Cardiac muscle cell (in vitro differentiated cells and primary cell): Measurements from ENCODE around the gene ERC2. TPM values are rescaled to one million over a fixed set of nuclear protein-coding genes. Genes with fewer than 3 reads are reported as not detected.

Experiments used
- DNase-seq, 2 donors: peaks; one replicate each; pipeline versions ENCODE4 v3.0.0 to v3.0.0-alpha.2; 2010 to 2017; ENCODE audit warnings: low read depth in 1 of 2, low spot score in 1 of 2
- H3K27ac ChIP-seq: fragments of 200-600 bp; sonication (generic); 2 replicates; pipeline ENCODE4 v1.5.1; 2016
- H3K27me3 ChIP-seq: fragments of 200-600 bp; sonication (generic); 2 replicates; pipeline ENCODE4 v1.6.0; 2016; ENCODE audit warnings: control low read depth
- H3K36me3 ChIP-seq: fragments of 200-600 bp; sonication (generic); 2 replicates; pipeline ENCODE4 v1.5.1; 2016; ENCODE audit warnings: control low read depth
- H3K4me1 ChIP-seq: fragments of 200-600 bp; sonication (generic); 2 replicates; pipeline ENCODE4 v1.8.1; 2017; ENCODE audit warnings: low read depth, mild to moderate bottlenecking, mixed run types
- H3K4me3 ChIP-seq: fragments of 200-600 bp; sonication (generic); 2 replicates; pipeline ENCODE4 v1.5.1; 2016; ENCODE audit warnings: mild to moderate bottlenecking
- H3K9me3 ChIP-seq: fragments of 200-600 bp; sonication (generic); 2 replicates; pipeline ENCODE4 v1.5.1; 2017; ENCODE audit warnings: low read depth, mild to moderate bottlenecking, control low read depth
- polyA plus RNA-seq: library from polyadenylated mRNA; unstranded; fragments of >200 nt; fragmentation: Nextera tagmentation; extraction: Ambion mirVana; gene quantifications from 2 replicates; pipeline ENCODE4 v1.2.1, GENCODE V29; 2016
- total RNA-seq: library from RNA; depleted of rRNA; stranded (reverse); fragments of >200 nt; gene quantifications from 2 replicates; pipeline ENCODE4 v1.2.3, GENCODE V29; 2016
- TF ChIP-seq, protein P1 (sequence below): IDR thresholded peaks from 2 replicates; pipeline ENCODE4 v1.5.1; 2012; ENCODE audit warnings: low read depth, mild to moderate bottlenecking, low read length

Gene ERC2
- total and polyA plus RNA-seq, 2 experiments from 2014 or later = 18.1 to 29.0 TPM

DNA sequence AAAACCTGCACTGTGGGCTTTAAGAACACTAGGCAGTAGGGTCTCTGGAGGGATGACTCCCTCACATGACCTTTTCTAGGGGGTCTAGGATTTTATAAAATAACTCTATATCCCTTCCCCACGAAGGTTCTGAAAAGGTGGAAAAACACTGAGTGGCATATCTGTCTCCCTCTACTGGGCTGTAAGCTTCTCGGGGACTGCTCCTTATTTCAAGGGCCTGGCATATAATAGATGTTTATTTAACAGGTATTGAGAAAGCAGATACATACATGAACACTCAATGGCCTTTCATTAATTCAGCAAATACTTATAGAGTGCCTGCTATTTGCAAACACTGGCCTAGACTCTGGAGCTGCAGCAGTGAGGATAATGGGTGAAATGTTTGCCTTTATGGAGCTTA is 834.9 kb downstream of the ERC2 start:
- H3K36me3 ChIP-seq = no peaks in the 10 kb centered on the region
- H3K27me3 ChIP-seq = no peaks in the 10 kb centered on the region
- H3K27ac ChIP-seq = no peak overlapping the region
- no peak for DNase-seq
- no peaks in the 10 kb centered on the region for H3K9me3 ChIP-seq
- TF ChIP-seq, protein P1, sequence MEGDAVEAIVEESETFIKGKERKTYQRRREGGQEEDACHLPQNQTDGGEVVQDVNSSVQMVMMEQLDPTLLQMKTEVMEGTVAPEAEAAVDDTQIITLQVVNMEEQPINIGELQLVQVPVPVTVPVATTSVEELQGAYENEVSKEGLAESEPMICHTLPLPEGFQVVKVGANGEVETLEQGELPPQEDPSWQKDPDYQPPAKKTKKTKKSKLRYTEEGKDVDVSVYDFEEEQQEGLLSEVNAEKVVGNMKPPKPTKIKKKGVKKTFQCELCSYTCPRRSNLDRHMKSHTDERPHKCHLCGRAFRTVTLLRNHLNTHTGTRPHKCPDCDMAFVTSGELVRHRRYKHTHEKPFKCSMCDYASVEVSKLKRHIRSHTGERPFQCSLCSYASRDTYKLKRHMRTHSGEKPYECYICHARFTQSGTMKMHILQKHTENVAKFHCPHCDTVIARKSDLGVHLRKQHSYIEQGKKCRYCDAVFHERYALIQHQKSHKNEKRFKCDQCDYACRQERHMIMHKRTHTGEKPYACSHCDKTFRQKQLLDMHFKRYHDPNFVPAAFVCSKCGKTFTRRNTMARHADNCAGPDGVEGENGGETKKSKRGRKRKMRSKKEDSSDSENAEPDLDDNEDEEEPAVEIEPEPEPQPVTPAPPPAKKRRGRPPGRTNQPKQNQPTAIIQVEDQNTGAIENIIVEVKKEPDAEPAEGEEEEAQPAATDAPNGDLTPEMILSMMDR = no peak
- peaks cover 17% of the 10 kb centered on the region for H3K4me1 ChIP-seq
- no peak overlapping the region for H3K4me3 ChIP-seq

DNA sequence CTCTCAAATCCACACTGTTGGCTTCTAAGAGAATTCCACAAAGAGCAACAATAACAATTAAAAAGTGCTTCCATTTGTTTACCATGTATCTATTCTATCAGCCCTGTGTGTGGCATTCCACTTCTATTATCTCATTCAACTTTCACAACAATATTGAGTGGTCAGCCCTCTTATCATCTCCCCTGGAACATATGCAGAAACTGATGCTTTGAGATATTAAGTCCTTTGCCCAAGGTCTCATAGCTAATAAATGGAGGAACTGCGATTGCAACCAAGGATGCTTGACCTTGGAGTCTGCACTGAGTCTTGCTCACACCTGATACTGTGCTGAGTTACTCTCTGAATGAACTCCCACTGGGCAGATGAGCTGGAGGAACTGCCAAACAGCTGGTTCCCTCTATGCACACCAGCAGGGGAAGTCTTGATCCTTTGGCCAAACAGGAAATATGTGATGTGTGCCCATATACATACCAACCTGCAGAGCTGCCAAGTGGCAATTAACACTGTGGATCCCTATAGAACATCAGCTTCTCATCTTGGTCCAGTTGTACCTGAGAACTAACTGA is 836.4 kb downstream of the ERC2 start:
- Histone ChIP-seq H3K27me3 (no peaks in the 10 kb centered on the region), H3K9me3 (no peaks in the 10 kb centered on the region), H3K4me1 (peaks cover 17% of the 10 kb centered on the region), H3K4me3 (no peak overlapping the region), H3K27ac (no peak overlapping the region), H3K36me3 (no peaks in the 10 kb centered on the region)
- no peak for DNase-seq
- TF ChIP-seq, protein P1 = no peak

DNA sequence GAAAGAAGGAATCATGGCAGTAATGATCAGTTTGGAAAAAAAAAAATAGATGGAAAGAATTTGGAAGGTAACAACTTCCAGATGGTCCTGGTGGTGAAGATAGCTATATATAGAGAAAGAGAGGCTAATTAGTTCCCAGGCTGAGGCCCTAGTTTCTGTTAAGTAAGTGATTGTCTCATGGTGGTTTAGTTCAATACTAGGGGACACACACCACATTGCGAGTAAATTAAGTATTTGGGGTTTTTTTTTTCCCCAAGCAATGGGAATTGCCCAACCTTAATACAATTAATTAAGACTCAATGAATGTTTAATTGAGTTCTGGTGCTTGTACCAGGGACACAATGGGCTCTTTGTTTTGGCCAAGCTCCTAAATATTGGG is 837.4 kb downstream of the ERC2 start:
- Histone ChIP-seq H3K4me1 (peaks cover 19% of the 10 kb centered on the region), H3K9me3 (no peaks in the 10 kb centered on the region), H3K36me3 (no peaks in the 10 kb centered on the region), H3K4me3 (no peak overlapping the region), H3K27ac (peak overlapping the region; percentile 77), H3K27me3 (no peaks in the 10 kb centered on the region)
- TF ChIP-seq, protein P1 = no peak
- DNase-seq = no peak

DNA sequence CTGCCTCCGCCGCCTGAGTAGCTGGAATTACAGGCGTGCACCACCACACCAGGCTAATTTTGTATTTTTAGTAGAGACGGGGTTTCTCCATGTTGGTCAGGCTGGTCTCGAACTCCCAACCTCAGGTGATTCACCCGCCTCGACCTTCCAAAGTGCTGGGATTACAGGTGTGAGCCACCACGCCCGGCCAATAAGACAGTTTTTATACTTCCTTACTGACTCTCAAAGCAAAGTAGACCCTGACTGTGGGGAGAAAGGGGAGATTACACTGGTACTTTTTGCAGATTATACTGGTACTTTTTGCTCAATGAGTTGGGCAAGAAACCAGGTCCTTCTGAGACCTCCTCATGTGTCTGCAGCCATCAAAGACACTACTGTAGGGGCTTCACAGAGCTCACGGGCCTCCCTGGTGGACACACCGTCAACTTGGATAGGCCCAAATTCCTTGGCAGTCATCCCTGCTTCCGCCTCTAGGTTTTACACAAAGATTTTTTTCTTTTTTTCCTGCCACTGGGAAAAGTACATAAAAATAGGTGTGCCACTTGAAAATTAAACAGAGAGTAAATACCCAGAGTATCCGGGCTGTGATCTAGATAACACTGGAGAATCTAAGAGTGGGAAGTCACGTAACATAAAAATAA is 837.9 kb downstream of the ERC2 start:
- Histone ChIP-seq H3K9me3 (no peaks in the 10 kb centered on the region), H3K4me1 (peaks cover 21% of the 10 kb centered on the region), H3K27me3 (no peaks in the 10 kb centered on the region), H3K36me3 (no peaks in the 10 kb centered on the region), H3K27ac (peak overlapping the region; percentile 77), H3K4me3 (no peak overlapping the region)
- no peak for DNase-seq
- TF ChIP-seq, protein P1 = no peak

DNA sequence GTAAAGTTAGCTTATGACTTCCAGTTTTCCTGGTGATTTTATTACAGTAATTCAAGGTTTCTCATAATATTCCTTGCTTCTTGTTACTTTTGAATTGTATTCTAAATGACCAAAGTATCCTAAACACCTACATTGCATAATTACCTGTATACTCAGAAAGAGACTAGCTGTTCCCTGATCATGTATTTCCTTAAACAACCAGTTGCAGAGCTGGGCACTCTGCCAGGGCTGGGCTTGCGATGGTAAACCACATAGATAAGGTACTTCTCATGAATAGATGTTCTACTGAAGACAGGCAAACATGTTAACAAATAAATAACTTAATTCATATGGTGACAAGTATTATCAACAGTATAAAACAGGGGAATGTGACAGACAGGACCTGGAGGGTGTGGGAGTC is 838.8 kb downstream of the ERC2 start:
- Histone ChIP-seq H3K4me3 (no peak overlapping the region), H3K36me3 (no peaks in the 10 kb centered on the region), H3K27me3 (no peaks in the 10 kb centered on the region), H3K27ac (peak overlapping the region; percentile 54), H3K4me1 (peaks cover 21% of the 10 kb centered on the region), H3K9me3 (no peaks in the 10 kb centered on the region)
- peak; percentile 39 to 48 for DNase-seq
- TF ChIP-seq, protein P1 = no peak
